NB4 (cell line): ENCODE data around the gene ASB2.

Source experiments
- DNase-seq: peaks from one replicate; pipeline ENCODE4 v3.0.0; 2010; ENCODE audit warnings: low read depth
- H3K4me3 ChIP-seq: one replicate; pipeline ENCODE4 v1.5.1; 2011; ENCODE audit warnings: mild to moderate bottlenecking, low read depth, low read length, moderate library complexity
- CTCF ChIP-seq: IDR thresholded peaks from one replicate; pipeline ENCODE4 v1.5.1; 2012; ENCODE audit warnings: low read depth, low read length
- MAX ChIP-seq: IDR thresholded peaks from 2 replicates; pipeline ENCODE4 v1.6.1; 2011; ENCODE audit warnings: low read depth, low read length
- MYC ChIP-seq: IDR thresholded peaks from 2 replicates; pipeline ENCODE4 v1.6.1; 2011; ENCODE audit warnings: low read depth, low read length
- POLR2A ChIP-seq: IDR thresholded peaks from 2 replicates; pipeline ENCODE4 v1.6.1; 2011; ENCODE audit warnings: mild to moderate bottlenecking; ENCODE audit not compliant: insufficient read length; ENCODE audit errors: extremely low read depth

ASB2 gene

GRCh38 chr14:93965287-93965821, 11.0 kb downstream of the ASB2 start:
- H3K4me3 ChIP-seq = no peak overlapping the region
- no peak for TF ChIP-seq CTCF
- DNase-seq = no peak

- no peak overlapping the region for H3K4me3 ChIP-seq
- no peak for TF ChIP-seq CTCF
- no peak for TF ChIP-seq MYC
- TF ChIP-seq POLR2A = no peak
- no peak for TF ChIP-seq MAX
- no peak for DNase-seq
Measured at GRCh38 chr14:93964820-93965286, 11.5 kb downstream of the ASB2 start.

GRCh38 chr14:93964281-93964680, 12.1 kb downstream of the ASB2 start:
- no peak for DNase-seq
- no peak overlapping the region for H3K4me3 ChIP-seq
- no peak for TF ChIP-seq MYC
- TF ChIP-seq MAX = no peak
- TF ChIP-seq POLR2A = no peak
- TF ChIP-seq CTCF = no peak

GRCh38 chr14:93963692-93964091, 12.7 kb downstream of the ASB2 start:
- H3K4me3 ChIP-seq = no peak overlapping the region
- no peak for TF ChIP-seq CTCF
- TF ChIP-seq MYC = no peak
- no peak for DNase-seq

GRCh38 chr14:93962701-93963601, 13.4 kb downstream of the ASB2 start:
- peak; percentile 41; the same call in 1 of the 2 replicates for TF ChIP-seq MYC
- no peak for TF ChIP-seq CTCF
- peak; percentile 32; the same call in 1 of the 2 replicates for TF ChIP-seq MAX
- TF ChIP-seq POLR2A = no peak
- no peak overlapping the region for H3K4me3 ChIP-seq
- DNase-seq = peak; percentile 73

GRCh38 chr14:93961620-93962019, 14.8 kb downstream of the ASB2 start:
- H3K4me3 ChIP-seq = no peak overlapping the region
- TF ChIP-seq MYC (no peak), POLR2A (no peak), MAX (no peak), CTCF (no peak)
- no peak for DNase-seq
